ENCODE results near the gene RUNX3.

The RUNX3 gene

GRCh38 chr1:24861821-24862727 lies 68.0 kb downstream of the RUNX3 start:
- no peak for DNase-seq

DNA sequence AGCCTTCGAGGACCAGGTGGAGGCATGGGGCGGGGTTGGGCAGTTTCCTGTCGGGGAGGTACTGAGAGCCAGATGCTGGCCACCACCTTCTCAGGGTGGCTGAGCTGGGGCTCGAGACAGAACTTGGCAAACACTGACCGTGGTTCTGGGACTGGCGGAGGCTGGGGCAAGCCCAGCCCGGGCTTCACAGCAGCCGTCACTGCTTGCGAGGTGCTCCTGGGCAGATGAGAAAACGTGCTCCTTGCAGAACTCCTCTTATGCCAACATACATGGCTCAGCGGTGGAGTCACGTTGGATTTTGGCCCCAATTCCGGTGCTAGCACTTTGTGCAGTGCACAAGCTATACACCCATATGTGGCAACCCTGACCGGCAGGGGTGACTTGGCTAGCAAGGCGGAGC lies 69.2 kb downstream of the RUNX3 start:
- no peak for DNase-seq

DNA sequence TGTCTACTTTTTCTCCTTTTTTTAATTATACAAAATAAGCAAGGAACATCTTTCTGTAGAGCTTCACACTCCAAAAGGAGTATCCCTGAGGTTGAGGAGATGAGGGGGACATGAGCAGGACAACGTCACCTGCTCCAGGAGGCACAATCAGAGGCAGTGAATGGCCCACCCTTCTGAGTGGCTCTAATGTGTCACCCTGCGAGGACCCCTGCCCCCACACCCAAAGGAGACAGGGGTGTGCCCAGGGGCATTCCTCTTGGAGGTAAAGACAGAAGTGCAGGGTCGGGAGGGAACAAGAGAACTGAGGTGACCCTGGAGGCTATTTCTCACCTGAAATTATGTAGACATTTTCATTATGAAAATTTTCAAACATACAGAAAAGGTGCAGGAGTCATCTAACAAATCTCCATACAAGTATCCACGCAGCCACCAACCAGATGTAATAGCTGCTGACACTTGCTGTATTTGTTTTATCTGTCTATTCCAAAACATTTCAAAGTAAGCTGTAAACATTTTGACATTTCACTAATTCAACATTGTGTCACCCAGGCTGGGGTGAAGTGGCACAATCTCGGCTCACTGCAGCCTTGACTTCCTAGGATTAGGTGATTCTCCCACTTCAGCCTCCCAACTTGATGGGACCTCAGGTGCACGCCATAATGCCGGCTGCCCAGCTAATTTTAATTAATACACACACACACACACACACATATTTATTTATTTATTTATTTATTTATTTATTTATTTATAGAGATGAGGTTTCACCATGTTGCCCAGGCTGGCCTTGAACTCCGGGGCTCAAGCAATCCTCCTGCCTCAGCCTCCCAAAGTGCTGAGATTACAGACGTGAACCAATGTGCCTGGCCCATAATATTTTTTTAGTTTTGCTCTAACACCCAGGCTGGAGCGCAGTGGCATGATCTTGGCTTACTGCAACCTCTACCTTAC lies 70.7 kb downstream of the RUNX3 start:
- no peak for DNase-seq

- DNase-seq, result no peak
These were observed 71.8 kb downstream of the RUNX3 start for GRCh38 chr1:24858277-24858676.

- DNase-seq, result no peak
These were observed 72.5 kb downstream of the RUNX3 start for GRCh38 chr1:24857507-24858133.

DNA sequence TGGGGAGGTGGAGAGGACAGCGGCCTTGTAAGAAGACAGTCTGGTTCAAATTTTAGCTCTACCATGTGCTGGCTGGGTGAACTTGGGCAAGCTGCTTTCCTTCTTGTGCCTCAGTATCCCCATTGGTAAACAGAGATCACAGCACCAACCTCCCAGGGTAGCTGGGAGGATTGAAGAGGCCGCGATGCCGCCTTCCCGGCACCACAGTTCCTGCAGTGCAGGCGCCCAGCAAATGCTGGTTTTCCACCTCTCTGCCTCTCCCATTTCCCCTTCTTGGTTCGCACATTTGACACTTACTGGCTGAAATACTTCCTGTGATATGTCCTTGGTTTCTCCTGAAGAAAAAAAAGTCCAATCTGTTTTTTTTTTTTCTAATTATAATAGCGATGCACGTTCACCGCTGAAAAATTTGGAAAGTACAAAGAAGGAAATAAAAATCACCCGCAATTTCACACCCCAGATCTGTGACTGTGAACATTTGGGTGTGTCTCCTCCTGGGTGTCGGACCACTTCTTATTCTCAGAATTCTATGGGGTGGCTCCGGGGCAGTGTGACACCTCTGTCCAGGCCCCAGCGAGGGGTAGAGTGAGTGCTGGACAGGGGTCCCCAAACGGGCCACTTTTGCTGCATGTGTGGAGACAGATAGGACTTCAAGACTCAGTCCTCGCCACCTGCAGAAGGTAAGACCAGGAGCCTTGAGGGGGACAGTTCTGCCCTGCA lies 73.1 kb downstream of the RUNX3 start:
- no peak for DNase-seq

DNA sequence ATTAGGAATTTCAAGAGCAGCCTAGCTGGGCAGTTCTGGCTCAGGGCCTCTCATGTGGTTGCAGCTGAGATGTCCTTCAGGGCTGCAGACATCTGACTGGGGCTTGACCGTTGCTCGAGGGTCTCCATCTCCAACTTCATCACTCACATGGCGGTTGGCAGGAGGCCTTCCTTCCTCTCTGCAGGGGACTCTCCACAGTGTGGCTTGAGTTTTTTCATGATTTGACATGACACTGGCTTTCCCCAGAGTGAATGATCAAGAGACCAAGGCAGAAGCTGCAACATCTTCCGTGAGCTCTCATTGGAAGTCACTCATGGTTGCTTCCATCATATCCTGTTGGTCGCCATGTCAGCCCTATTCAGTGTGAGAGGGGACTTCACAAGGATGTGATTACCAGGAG lies 74.6 kb downstream of the RUNX3 start:
- DNase-seq, result no peak

DNA sequence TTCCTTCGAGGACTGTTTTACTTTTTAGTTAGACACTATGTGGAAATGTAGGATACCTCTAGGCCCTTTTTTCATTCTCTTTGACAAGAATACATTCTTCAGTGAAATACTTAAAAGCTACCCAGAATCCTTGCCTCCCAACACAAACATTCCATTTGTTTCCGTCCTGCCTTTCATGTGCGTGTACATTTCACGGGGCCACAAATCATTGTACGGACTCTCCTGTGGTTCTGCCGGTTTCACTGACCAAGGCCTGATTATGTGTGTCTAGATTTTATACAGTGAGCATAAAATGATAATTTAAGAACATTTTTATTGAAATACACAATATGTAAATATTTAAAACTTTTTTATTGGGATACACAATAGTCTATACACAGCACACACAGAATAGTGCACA lies 76.4 kb downstream of the RUNX3 start:
- no peak for DNase-seq

DNA sequence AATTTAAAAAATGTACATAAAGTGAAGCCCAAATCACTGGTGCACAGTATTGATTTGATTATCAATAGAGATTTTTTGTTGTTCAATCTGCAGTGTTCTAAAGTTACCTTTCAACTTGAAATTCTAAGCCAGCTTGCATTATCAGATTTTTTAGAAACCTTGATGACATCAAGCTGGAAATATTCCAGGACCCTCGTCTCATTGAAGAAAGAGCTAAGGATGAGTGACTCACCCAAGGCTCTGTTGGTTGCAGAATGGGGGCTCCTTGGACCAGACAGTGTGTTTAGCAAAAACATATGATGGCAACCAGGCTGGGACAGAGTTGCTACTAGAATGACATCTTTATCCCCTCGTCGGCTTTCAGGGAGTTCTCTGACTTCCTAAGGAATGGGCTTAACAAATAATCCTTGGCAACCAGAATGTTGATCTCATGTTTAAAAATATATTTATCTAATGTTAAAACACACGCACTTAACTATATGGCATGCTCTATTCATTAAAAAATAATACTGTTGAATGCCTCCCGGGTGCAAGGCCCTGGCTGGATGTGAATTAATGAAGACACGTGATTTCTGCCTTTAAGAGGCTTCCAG lies 79.7 kb downstream of the RUNX3 start:
- peak; percentile 67 for DNase-seq

GRCh38 chr1:24849672-24850295 lies 80.3 kb downstream of the RUNX3 start:
- DNase-seq, result peak; percentile 47

Data from fibroblast of skin of abdomen (primary cell).